ENCODE results near the gene LRRC8C. TPM values are rescaled to one million over a fixed set of nuclear protein-coding genes. Genes with fewer than 3 reads are reported as not detected.

Gene LRRC8C
- total RNA-seq, 6 experiments from 2014 or later: 0.53 to 2.0 (median 1.2) TPM

- TF ChIP-seq POLR2A (IDR thresholded peaks at IDR 0.05): no peak
- TF ChIP-seq, protein P1, sequence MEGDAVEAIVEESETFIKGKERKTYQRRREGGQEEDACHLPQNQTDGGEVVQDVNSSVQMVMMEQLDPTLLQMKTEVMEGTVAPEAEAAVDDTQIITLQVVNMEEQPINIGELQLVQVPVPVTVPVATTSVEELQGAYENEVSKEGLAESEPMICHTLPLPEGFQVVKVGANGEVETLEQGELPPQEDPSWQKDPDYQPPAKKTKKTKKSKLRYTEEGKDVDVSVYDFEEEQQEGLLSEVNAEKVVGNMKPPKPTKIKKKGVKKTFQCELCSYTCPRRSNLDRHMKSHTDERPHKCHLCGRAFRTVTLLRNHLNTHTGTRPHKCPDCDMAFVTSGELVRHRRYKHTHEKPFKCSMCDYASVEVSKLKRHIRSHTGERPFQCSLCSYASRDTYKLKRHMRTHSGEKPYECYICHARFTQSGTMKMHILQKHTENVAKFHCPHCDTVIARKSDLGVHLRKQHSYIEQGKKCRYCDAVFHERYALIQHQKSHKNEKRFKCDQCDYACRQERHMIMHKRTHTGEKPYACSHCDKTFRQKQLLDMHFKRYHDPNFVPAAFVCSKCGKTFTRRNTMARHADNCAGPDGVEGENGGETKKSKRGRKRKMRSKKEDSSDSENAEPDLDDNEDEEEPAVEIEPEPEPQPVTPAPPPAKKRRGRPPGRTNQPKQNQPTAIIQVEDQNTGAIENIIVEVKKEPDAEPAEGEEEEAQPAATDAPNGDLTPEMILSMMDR (IDR thresholded peaks at IDR 0.05): no peak
- intact Hi-C loops (cut with DNase I): no loop called here
- peak in 2 of 4 donors; percentile 30 to 45 for ATAC-seq
Observed at GRCh38 chr1:89643577-89643976, 10.7 kb downstream of the LRRC8C start.

DNA sequence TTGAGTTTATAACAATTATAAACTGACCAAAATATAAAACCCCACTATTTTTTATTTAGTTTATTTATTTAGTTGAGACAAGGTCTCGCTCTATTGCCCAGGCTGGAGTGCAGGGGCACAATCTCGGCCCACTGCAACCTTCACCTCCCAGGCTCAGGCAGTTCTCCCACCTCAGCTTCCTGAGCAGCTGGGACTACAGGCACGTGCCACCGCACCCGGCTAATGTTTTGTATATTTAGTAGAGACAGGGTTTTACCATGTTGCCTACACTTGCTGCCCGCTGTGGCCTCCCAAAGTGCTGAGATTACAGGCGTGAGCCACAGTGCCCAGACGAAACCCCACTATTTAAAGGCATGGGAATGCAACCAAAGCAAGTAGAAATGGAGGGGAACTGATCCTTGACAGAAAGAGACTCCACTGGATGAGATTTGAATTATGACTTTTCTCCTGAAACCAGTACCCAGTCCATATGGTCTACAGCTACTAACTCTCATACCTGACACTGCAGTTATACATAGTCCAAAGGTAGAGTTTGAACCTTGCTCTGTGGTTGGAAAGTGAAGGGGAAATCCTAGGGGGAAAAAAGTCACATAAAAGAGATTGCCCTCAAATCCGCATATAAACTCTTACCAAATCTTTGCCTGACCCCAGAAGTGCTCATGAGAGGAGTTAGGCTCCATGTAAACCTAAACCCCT, 11.3 kb downstream of the LRRC8C start:
- no peak for TF ChIP-seq POLR2A (IDR thresholded peaks at IDR 0.05)
- TF ChIP-seq, protein P1 (IDR thresholded peaks at IDR 0.05): no peak
- Histone ChIP-seq H3K9me3 (no peaks in the 10 kb centered on the region), H3K27me3 (no peaks in the 10 kb centered on the region), H3K27ac (no peak overlapping the region), H3K36me3 (no peaks in the 10 kb centered on the region), H3K4me1 (no peaks in the 10 kb centered on the region), H3K4me3 (no peak overlapping the region)
- intact Hi-C loops (cut with DNase I): no loop called here
- 78% methylated on average over 5 of the region's 9 CpGs for WGBS (ENCODE audit: insufficient coverage, low coverage, low lambda C conversion rate, missing lambda C conversion rate)
- no peak for DNase-seq
- ATAC-seq: no peak

More at GRCh38 chr1:89643577-89643976, 10.7 kb downstream of the LRRC8C start:
- H3K9me3 ChIP-seq: no peaks in the 10 kb centered on the region
- no peaks in the 10 kb centered on the region for H3K27me3 ChIP-seq
- H3K4me3 ChIP-seq: no peak overlapping the region
- no peaks in the 10 kb centered on the region for H3K36me3 ChIP-seq
- DNase-seq: no peak
- 76% methylated on average over 2 of the region's 2 CpGs for WGBS (ENCODE audit: insufficient coverage, low coverage, low lambda C conversion rate, missing lambda C conversion rate)
- H3K4me1 ChIP-seq: no peaks in the 10 kb centered on the region
- H3K27ac ChIP-seq: no peak overlapping the region

- 33% methylated on average over 1 of the region's 1 CpG for WGBS (ENCODE audit: insufficient coverage, low coverage, low lambda C conversion rate, missing lambda C conversion rate)
- H3K27ac ChIP-seq: no peak overlapping the region
Observed at GRCh38 chr1:89646259-89646658, 13.3 kb downstream of the LRRC8C start.

DNA sequence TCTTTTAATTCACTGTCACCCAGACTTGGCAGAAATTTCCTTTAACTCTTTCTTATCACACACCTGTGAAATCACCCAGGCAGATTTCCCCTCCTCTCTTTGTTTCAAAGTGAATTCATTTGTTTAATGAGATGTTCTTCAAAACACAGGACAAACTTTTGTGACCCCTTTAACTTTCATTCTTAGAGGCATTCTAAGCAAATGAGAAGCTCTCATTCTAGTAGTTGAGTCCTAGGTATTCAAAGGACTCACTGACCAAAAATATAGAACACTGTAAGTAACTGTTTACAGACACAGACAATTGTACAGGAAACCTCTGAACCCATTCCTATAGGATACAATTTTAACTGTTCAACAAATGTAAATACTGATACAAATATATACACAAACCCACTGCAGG, 16.9 kb downstream of the LRRC8C start:
- intact Hi-C loops (cut with DNase I): no loop called here
- no peaks in the 10 kb centered on the region for H3K27me3 ChIP-seq
- H3K4me3 ChIP-seq: no peak overlapping the region
- TF ChIP-seq, protein P1 (IDR thresholded peaks at IDR 0.05): no peak
- no peak for TF ChIP-seq POLR2A (IDR thresholded peaks at IDR 0.05)
- no peaks in the 10 kb centered on the region for H3K4me1 ChIP-seq
- no peaks in the 10 kb centered on the region for H3K36me3 ChIP-seq
- DNase-seq (no peak), ATAC-seq (no peak)
- H3K9me3 ChIP-seq: no peaks in the 10 kb centered on the region
- no peak overlapping the region for H3K27ac ChIP-seq

More at GRCh38 chr1:89646259-89646658, 13.3 kb downstream of the LRRC8C start:
- intact Hi-C loops (cut with DNase I): no loop called here
- Histone ChIP-seq H3K9me3 (no peaks in the 10 kb centered on the region), H3K36me3 (no peaks in the 10 kb centered on the region), H3K4me1 (no peaks in the 10 kb centered on the region), H3K4me3 (no peak overlapping the region), H3K27me3 (no peaks in the 10 kb centered on the region)
- ATAC-seq (no peak), DNase-seq (no peak)
- TF ChIP-seq POLR2A (IDR thresholded peaks at IDR 0.05): no peak
- TF ChIP-seq, protein P1 (IDR thresholded peaks at IDR 0.05): no peak

Data from right lobe of liver (tissue), 6 donors.